NCI-H1048 (cell line): ENCODE data around the gene IFITM1.
"Not testable (repeated sequence)": the region's sequence is repeated elsewhere in the genome, so short reads cannot be mapped to it uniquely, and the experiment has no call there.

Experiments used
- DNase-seq: peaks from one replicate; lab custom pipeline; 2025; lab: John Stamatoyannopoulos, UW

IFITM1 gene

GRCh38 chr11:282630-283360 is 31.0 kb upstream of the IFITM1 start:
- DNase-seq, result no peak

GRCh38 chr11:283405-284104 is 30.3 kb upstream of the IFITM1 start:
- DNase-seq, result no peak

- no peak for DNase-seq
These were observed 29.5 kb upstream of the IFITM1 start for GRCh38 chr11:284105-285020.

- DNase-seq, result no peak
These were observed 28.6 kb upstream of the IFITM1 start for GRCh38 chr11:285021-285893.

- DNase-seq, result no peak
These were observed 28.0 kb upstream of the IFITM1 start for GRCh38 chr11:285894-286220.

- not testable (repeated sequence) for DNase-seq
These were observed 26.6 kb upstream of the IFITM1 start for GRCh38 chr11:286977-287820.

GRCh38 chr11:287821-288477 is 25.9 kb upstream of the IFITM1 start:
- no peak for DNase-seq

GRCh38 chr11:288478-289397 is 25.1 kb upstream of the IFITM1 start, which contains the start of gene PGGHG:
TSS of gene PGGHG (plus strand) at chr11:289126. CDS start at chr11:289817, 691 bp downstream.
- DNase-seq, result no peak

- DNase-seq, result no peak
These were observed 24.5 kb upstream of the IFITM1 start for GRCh38 chr11:289398-289711.

- no peak for DNase-seq
These were observed 23.9 kb upstream of the IFITM1 start for GRCh38 chr11:289712-290620.

- no peak for DNase-seq
These were observed 23.1 kb upstream of the IFITM1 start for GRCh38 chr11:290621-291231.

- no peak for DNase-seq
These were observed 22.3 kb upstream of the IFITM1 start for GRCh38 chr11:291281-292210.

- DNase-seq, result no peak
These were observed 21.4 kb upstream of the IFITM1 start for GRCh38 chr11:292211-293121.

GRCh38 chr11:293271-293851 is 20.5 kb upstream of the IFITM1 start:
- DNase-seq, result no peak
